Naive thymus-derived CD4-positive, alpha-beta T cell (primary cell): ENCODE measurements around the gene ZNF469. TPM values are rescaled to one million over a fixed set of nuclear protein-coding genes. Genes with fewer than 3 reads are reported as not detected.

Source experiments
- ATAC-seq: fragments of 150-1000 bp; cut with Tn5 transposase; 2 replicates; pipeline ENCODE4 v1.10.0; 2021; ENCODE audit warnings: mild to moderate bottlenecking, moderate library complexity
- CTCF ChIA-PET: fragments of 350-600 bp; sonication (Branson Sonifier 250); formaldehyde crosslinking; loops from one replicate; lab custom pipeline; 2021; ENCODE audit warnings: antibody characterized with exemption; lab: Charles Lee
- POLR2A ChIA-PET: fragments of 350-600 bp; sonication (Branson Sonifier 250); formaldehyde crosslinking; loops from one replicate; lab custom pipeline; 2021; ENCODE audit warnings: antibody characterized with exemption, inconsistent platforms; lab: Charles Lee
- DNase-seq, 9 donors: peaks; one replicate each; pipeline versions ENCODE4 v3.0.0 to v3.0.0-alpha.2; 2020 to 2022; ENCODE audit warnings: mixed read lengths in 1 of 9
- H3K27ac ChIP-seq: one replicate; pipeline ENCODE4 v1.7.0; 2013; ENCODE audit warnings: mild to moderate bottlenecking, low read depth, low read length, moderate library complexity
- H3K27me3 ChIP-seq, 2 donors: one replicate each; pipeline ENCODE4 v1.7.0; 2013; ENCODE audit warnings: low read length in 2 of 2, mild to moderate bottlenecking in 2 of 2, moderate library complexity in 2 of 2; ENCODE audit not compliant: control insufficient read depth in 2 of 2, insufficient read depth in 2 of 2
- H3K36me3 ChIP-seq, 3 experiments: 1 replicate in 2 of 3; 2 replicates in 1 of 3; pipeline ENCODE4 v1.7.0; 2013; ENCODE audit warnings: low read length in 3 of 3, mild to moderate bottlenecking in 3 of 3, moderate library complexity in 1 of 3; ENCODE audit not compliant: insufficient read depth in 3 of 3, control insufficient read depth in 2 of 3
- H3K4me1 ChIP-seq, 2 donors: one replicate each; pipeline ENCODE4 v1.7.0; 2013; ENCODE audit warnings: low read length in 2 of 2, mild to moderate bottlenecking in 2 of 2, moderate library complexity in 1 of 2; ENCODE audit not compliant: control insufficient read depth in 2 of 2, insufficient read depth in 2 of 2
- H3K4me3 ChIP-seq: 2 replicates; pipeline ENCODE4 v1.7.0; 2013; ENCODE audit warnings: mild to moderate bottlenecking, low read length
- H3K9me3 ChIP-seq, 3 experiments: 1 replicate in 2 of 3; 2 replicates in 1 of 3; pipeline ENCODE4 v1.7.0; 2013; ENCODE audit warnings: low read length in 3 of 3; ENCODE audit not compliant: control insufficient read depth in 2 of 3
- H3K27ac Mint-ChIP-seq, 9 donors: one replicate each; pipeline ENCODE4 v1.8.0; 2020 to 2022; ENCODE audit warnings: mixed read lengths in 9 of 9, mild to moderate bottlenecking in 8 of 9, moderate library complexity in 5 of 9, inconsistent platforms in 2 of 9
- H3K27me3 Mint-ChIP-seq, 5 donors: one replicate each; pipeline ENCODE4 v1.8.0; 2021 to 2022; ENCODE audit warnings: mixed read lengths in 5 of 5, mild to moderate bottlenecking in 1 of 5
- H3K36me3 Mint-ChIP-seq, 5 donors: one replicate each; pipeline ENCODE4 v1.8.0; 2020 to 2022; ENCODE audit warnings: mixed read lengths in 5 of 5, mild to moderate bottlenecking in 3 of 5, inconsistent platforms in 1 of 5
- H3K4me1 Mint-ChIP-seq, 7 donors: one replicate each; pipeline ENCODE4 v1.8.0; 2020 to 2022; ENCODE audit warnings: mixed read lengths in 7 of 7, mild to moderate bottlenecking in 3 of 7, inconsistent platforms in 1 of 7
- H3K4me3 Mint-ChIP-seq, 10 donors: one replicate each; pipeline ENCODE4 v1.8.0; 2020 to 2022; ENCODE audit warnings: mild to moderate bottlenecking in 10 of 10, mixed read lengths in 10 of 10, moderate library complexity in 6 of 10, inconsistent platforms in 2 of 10
- H3K9me3 Mint-ChIP-seq, 11 donors: one replicate each; pipeline ENCODE4 v1.8.0; 2020 to 2022; ENCODE audit warnings: mixed read lengths in 11 of 11, mild to moderate bottlenecking in 4 of 11, inconsistent platforms in 1 of 11, moderate library complexity in 1 of 11
- intact Hi-C, 2 donors: fragments of 100-400 bp; cut with micrococcal nuclease; formaldehyde crosslinking; loops; one replicate each; pipeline ENCODE4 v1.15.1; 2023
- polyA plus RNA-seq, 2 donors: library from polyadenylated mRNA; unstranded; fragments of 300-500 nt; fragmentation: Illumina TruSeq; gene quantifications; one replicate each; pipeline ENCODE4 v1.2.3, GENCODE V29; 2021
- total RNA-seq, 6 experiments: library from RNA in 5 of 6; stranded (reverse) in 5 of 6; gene quantifications; 1 replicate in 5 of 6; 2 replicates in 1 of 6; pipeline ENCODE4 v1.2.3 and lab custom pipeline; 2021 to 2026

Gene ZNF469
- total and polyA plus RNA-seq, 7 experiments from 2014 or later, result 0.07 to 1.6 (median 1.1) TPM; not detected in 1

- H3K27ac Mint-ChIP-seq, result no peak overlapping the region
- H3K4me1 Mint-ChIP-seq, result peaks cover 0 to 1% (median 0%) of the 10 kb centered on the region in 7 donors
- Histone ChIP-seq H3K9me3 (no peaks in the 10 kb centered on the region), H3K36me3 (no peaks in the 10 kb centered on the region), H3K4me1 (no peaks in the 10 kb centered on the region), H3K4me3 (no peak overlapping the region), H3K27ac (no peak overlapping the region), H3K27me3 (no peaks in the 10 kb centered on the region)
- ATAC-seq (no peak), DNase-seq (no peak)
- H3K27me3 Mint-ChIP-seq, result peaks cover 0 to 2% (median 0%) of the 10 kb centered on the region in 5 donors
- ChIA-PET CTCF (no interaction called here), POLR2A (no interaction called here)
- no peaks in the 10 kb centered on the region for H3K9me3 Mint-ChIP-seq
- H3K36me3 Mint-ChIP-seq, result no peaks in the 10 kb centered on the region
- H3K4me3 Mint-ChIP-seq, result no peak overlapping the region
- intact Hi-C loops, result no loop called here
Observed at GRCh38 chr16:88413631-88414030, 30.9 kb downstream of the ZNF469 start.

- H3K4me3 Mint-ChIP-seq, result no peak overlapping the region
- no peak overlapping the region for H3K4me3 ChIP-seq
- CTCF ChIA-PET, result no interaction called here
- H3K27ac ChIP-seq, result no peak overlapping the region
- POLR2A ChIA-PET, result no interaction called here
- no peak overlapping the region for H3K27ac Mint-ChIP-seq
- no peaks in the 10 kb centered on the region for H3K36me3 Mint-ChIP-seq
- H3K27me3 ChIP-seq, result no peaks in the 10 kb centered on the region
- H3K9me3 ChIP-seq, result no peaks in the 10 kb centered on the region
- DNase-seq (no peak), ATAC-seq (no peak)
- H3K9me3 Mint-ChIP-seq, result no peaks in the 10 kb centered on the region
- H3K4me1 Mint-ChIP-seq, result no peaks in the 10 kb centered on the region
- intact Hi-C loops, result no loop called here
- H3K36me3 ChIP-seq, result no peaks in the 10 kb centered on the region
- peaks cover 0 to 4% (median 0%) of the 10 kb centered on the region in 5 donors for H3K27me3 Mint-ChIP-seq
- H3K4me1 ChIP-seq, result no peaks in the 10 kb centered on the region
Observed at GRCh38 chr16:88414521-88415380, 32.0 kb downstream of the ZNF469 start.

- no peaks in the 10 kb centered on the region for H3K36me3 Mint-ChIP-seq
- no peaks in the 10 kb centered on the region for H3K4me1 Mint-ChIP-seq
- no peaks in the 10 kb centered on the region for H3K27me3 ChIP-seq
- H3K4me1 ChIP-seq, result no peaks in the 10 kb centered on the region
- no peaks in the 10 kb centered on the region for H3K36me3 ChIP-seq
- intact Hi-C loops, result no loop called here
- no peak overlapping the region for H3K27ac Mint-ChIP-seq
- POLR2A ChIA-PET, result no interaction called here
- H3K27ac ChIP-seq, result no peak overlapping the region
- H3K9me3 Mint-ChIP-seq, result no peaks in the 10 kb centered on the region
- ATAC-seq (no peak), DNase-seq (no peak)
- no peak overlapping the region for H3K4me3 Mint-ChIP-seq
- CTCF ChIA-PET, result no interaction called here
- H3K4me3 ChIP-seq, result no peak overlapping the region
- peaks cover 0 to 4% (median 0%) of the 10 kb centered on the region in 5 donors for H3K27me3 Mint-ChIP-seq
- H3K9me3 ChIP-seq, result no peaks in the 10 kb centered on the region
Observed at GRCh38 chr16:88415381-88415705, 32.6 kb downstream of the ZNF469 start.

GRCh38 chr16:88415713-88416323, 33.1 kb downstream of the ZNF469 start:
- Mint-ChIP-seq H3K4me3 (no peak overlapping the region), H3K36me3 (no peaks in the 10 kb centered on the region), H3K27me3 (peaks cover 0 to 4% (median 0%) of the 10 kb centered on the region in 5 donors), H3K4me1 (no peaks in the 10 kb centered on the region), H3K9me3 (no peaks in the 10 kb centered on the region), H3K27ac (no peak overlapping the region)
- no peak overlapping the region for H3K27ac ChIP-seq
- H3K27me3 ChIP-seq, result no peaks in the 10 kb centered on the region
- no peak overlapping the region for H3K4me3 ChIP-seq
- POLR2A ChIA-PET, result no interaction called here
- intact Hi-C loops, result no loop called here
- DNase-seq, result no peak
- no peaks in the 10 kb centered on the region for H3K9me3 ChIP-seq
- no peaks in the 10 kb centered on the region for H3K36me3 ChIP-seq
- ATAC-seq, result no peak
- H3K4me1 ChIP-seq, result no peaks in the 10 kb centered on the region
- CTCF ChIA-PET, result no interaction called here

- no peaks in the 10 kb centered on the region for H3K4me1 Mint-ChIP-seq
- no peak overlapping the region for H3K27ac Mint-ChIP-seq
- Histone ChIP-seq H3K4me3 (no peak overlapping the region), H3K27me3 (no peaks in the 10 kb centered on the region), H3K27ac (no peak overlapping the region), H3K4me1 (no peaks in the 10 kb centered on the region), H3K36me3 (no peaks in the 10 kb centered on the region), H3K9me3 (no peaks in the 10 kb centered on the region)
- ATAC-seq, result no peak
- no peaks in the 10 kb centered on the region for H3K36me3 Mint-ChIP-seq
- no peak for DNase-seq
- CTCF ChIA-PET, result no interaction called here
- H3K9me3 Mint-ChIP-seq, result no peaks in the 10 kb centered on the region
- POLR2A ChIA-PET, result no interaction called here
- intact Hi-C loops, result no loop called here
- H3K4me3 Mint-ChIP-seq, result no peak overlapping the region
- peaks cover 0 to 4% (median 0%) of the 10 kb centered on the region in 5 donors for H3K27me3 Mint-ChIP-seq
Observed at GRCh38 chr16:88416686-88417085, 33.9 kb downstream of the ZNF469 start.

- Mint-ChIP-seq H3K9me3 (peaks cover 0 to 3% (median 0%) of the 10 kb centered on the region in 11 donors), H3K4me1 (no peaks in the 10 kb centered on the region), H3K4me3 (no peak overlapping the region), H3K36me3 (no peaks in the 10 kb centered on the region), H3K27me3 (peaks cover 0 to 4% (median 0%) of the 10 kb centered on the region in 5 donors), H3K27ac (no peak overlapping the region)
- no peaks in the 10 kb centered on the region for H3K36me3 ChIP-seq
- no peak for ATAC-seq
- no peak for DNase-seq
- H3K27ac ChIP-seq, result no peak overlapping the region
- no peak overlapping the region for H3K4me3 ChIP-seq
- H3K27me3 ChIP-seq, result no peaks in the 10 kb centered on the region
- intact Hi-C loops, result no loop called here
- H3K4me1 ChIP-seq, result no peaks in the 10 kb centered on the region
- POLR2A ChIA-PET, result no interaction called here
- H3K9me3 ChIP-seq, result no peaks in the 10 kb centered on the region
- CTCF ChIA-PET, result no interaction called here
Observed at GRCh38 chr16:88417684-88418476, 35.1 kb downstream of the ZNF469 start.
